ENCODE data around the gene HMGXB3. TPM values are rescaled to one million over a fixed set of nuclear protein-coding genes. Genes with fewer than 3 reads are reported as not detected.

Gene HMGXB3, protein sequence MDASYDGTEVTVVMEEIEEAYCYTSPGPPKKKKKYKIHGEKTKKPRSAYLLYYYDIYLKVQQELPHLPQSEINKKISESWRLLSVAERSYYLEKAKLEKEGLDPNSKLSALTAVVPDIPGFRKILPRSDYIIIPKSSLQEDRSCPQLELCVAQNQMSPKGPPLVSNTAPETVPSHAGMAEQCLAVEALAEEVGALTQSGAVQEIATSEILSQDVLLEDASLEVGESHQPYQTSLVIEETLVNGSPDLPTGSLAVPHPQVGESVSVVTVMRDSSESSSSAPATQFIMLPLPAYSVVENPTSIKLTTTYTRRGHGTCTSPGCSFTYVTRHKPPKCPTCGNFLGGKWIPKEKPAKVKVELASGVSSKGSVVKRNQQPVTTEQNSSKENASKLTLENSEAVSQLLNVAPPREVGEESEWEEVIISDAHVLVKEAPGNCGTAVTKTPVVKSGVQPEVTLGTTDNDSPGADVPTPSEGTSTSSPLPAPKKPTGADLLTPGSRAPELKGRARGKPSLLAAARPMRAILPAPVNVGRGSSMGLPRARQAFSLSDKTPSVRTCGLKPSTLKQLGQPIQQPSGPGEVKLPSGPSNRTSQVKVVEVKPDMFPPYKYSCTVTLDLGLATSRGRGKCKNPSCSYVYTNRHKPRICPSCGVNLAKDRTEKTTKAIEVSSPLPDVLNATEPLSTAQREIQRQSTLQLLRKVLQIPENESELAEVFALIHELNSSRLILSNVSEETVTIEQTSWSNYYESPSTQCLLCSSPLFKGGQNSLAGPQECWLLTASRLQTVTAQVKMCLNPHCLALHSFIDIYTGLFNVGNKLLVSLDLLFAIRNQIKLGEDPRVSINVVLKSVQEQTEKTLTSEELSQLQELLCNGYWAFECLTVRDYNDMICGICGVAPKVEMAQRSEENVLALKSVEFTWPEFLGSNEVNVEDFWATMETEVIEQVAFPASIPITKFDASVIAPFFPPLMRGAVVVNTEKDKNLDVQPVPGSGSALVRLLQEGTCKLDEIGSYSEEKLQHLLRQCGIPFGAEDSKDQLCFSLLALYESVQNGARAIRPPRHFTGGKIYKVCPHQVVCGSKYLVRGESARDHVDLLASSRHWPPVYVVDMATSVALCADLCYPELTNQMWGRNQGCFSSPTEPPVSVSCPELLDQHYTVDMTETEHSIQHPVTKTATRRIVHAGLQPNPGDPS (N-terminal part only)
- 58.5 and 66.2 TPM in 2 replicates for total RNA-seq

DNA sequence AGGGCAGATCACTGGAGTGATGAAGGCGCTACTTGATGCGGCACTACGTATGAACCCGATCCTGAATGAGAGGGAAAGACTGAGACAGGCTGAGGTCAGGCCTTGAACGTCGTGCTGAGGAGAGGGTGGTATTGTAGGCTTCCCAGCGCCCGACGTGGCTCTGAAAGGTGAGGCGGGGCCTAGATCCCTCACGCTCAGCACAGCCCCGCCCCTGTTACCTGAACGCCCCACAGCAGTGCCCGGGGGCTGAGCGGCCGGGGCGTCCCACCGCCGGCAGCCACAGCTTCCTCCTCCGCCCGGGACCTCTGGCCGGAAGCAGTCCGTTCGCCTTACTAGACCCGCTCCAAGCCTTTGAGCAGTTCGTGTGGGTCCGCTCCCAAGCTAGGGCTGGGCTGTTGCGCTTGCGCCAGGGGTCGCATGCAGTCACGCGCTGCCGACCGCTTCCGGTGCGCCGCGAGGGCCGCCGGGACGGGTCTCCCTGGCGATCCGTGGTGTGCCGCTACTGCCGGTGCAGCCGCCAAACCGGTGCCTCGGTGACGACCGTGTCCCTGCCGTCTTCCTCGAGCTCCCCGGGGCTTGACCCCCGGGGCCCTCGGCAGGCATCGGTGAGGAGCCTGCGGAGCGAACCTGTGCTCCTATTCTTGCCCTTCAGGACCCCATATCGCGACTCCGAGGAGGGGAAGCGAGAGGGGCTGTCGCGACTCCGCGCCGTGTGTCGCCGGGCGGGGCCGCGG, at the start of gene HMGXB3, which contains the start of gene TIGD6:
HMGXB3 (plus strand) TSS at position 484 of the 734 bp plus-strand sequence. CDS start 4,114 bp downstream, outside the sequence.
TIGD6 (minus strand) TSS at position 399 of the 734 bp plus-strand sequence. CDS start 4,306 bp downstream, outside the sequence.

DNA sequence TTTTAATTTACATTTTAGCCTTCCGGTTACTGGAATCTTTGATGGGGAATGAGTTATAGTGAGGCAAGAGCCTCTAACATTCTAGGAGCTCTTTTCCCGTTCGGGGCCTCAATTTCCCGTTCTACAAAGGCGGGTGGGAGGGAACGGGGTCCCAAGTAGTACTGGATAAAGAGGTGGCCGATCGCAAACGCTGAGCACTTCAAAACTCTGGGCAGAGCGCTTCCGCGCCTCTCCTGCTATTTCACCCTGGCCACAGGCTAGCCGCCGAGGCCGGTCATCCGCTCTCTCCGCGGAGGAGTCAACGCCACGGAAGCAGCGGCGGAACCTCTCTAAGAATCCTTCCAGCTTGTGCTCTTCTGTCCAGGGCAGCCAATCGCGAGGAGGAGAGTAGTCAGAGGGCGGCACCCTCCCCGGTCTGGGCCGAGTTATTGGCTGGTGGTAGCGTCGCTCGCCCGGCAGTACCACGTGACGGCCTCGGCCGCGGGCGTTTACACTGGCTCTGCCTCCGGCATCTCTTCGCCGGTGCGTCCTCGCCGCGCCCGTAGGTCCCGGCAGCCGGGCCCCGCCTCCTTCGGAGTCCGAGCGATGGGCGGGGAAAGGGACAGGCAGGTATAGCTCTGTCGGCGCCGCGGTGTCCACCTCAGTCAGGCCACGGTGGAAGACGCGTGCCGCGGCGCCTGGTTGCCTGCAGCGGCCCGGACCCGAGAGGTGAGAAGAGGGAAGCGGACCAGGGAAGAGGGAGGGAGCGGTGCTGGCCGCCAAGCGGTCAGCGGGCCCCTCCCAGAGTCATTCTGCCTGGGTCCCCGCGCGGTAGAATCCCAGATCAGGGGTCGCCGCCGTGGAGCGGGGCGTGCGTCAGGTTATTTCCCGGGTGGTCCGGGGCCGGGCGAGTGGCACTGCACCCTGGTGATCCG, 40.0 kb upstream of the HMGXB3 start, which contains the start of gene SLC26A2:
SLC26A2 (plus strand) TSS at position 487 of the 914 bp plus-strand sequence. CDS start 16,895 bp downstream, outside the sequence.

DNA sequence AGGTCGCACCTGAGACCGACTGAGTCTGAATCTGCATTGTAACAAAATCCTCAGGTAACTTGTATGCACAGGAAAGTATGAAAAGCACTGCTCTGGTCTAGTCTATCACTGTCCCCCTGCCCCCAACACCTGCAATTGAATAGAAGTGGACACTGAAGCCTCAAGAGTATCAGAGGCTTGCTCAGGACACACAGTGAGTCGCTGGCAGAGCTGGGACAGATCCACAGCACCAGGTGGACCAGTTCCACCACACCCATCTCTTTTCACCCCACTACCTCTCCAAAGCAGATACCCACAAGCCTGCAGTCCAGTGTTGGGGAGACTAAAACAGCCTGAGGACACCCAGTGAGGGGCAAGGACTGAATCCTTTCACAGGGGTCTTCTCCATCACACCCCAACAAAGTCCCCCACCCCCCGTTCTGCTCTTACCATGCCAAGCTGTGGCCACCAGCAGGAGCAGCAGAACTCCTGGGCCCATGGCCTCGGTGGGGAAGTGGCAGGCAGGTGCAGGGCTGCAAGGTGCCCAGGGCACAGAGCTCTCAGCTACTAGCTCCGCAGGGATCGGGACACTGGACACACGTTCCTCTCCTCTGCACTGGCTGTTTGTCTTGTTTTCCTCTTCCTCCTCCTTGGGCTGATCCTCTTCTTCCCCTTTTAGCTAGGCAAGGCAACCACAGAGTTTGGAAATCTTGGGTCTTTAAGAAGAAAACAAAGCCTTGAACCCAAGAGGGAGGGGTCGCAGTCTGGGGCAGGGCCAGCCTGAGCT, 85.6 kb downstream of the HMGXB3 start, which contains the start of gene CSF1R:
CSF1R (minus strand) TSS at position 605 of the 766 bp plus-strand sequence; CDS start at position 478, 127 bp downstream.

Small RNAs within 50 kb of the gene (small RNA-seq; reads per million reads assigned to genes)
- gene RF00019: not detected

Other genes with a start within 250 kb of the HMGXB3 start
- not detected in 2 replicates for gene PDE6A, start 55.9 kb upstream of the HMGXB3 start, total RNA-seq
- 16.3 and 18.7 TPM in 2 replicates for gene SLC26A2, start 40.0 kb upstream of the HMGXB3 start, total RNA-seq
- gene TIGD6, start 85 bp upstream of the HMGXB3 start, total RNA-seq: 7.3 and 7.9 TPM in 2 replicates
- 0.16 and 0.36 TPM in 2 replicates for gene CSF1R, start 85.8 kb downstream of the HMGXB3 start, total RNA-seq
- 497 and 543 TPM in 2 replicates for gene PDGFRB, start 155.1 kb downstream of the HMGXB3 start, total RNA-seq
- gene CDX1, start 166.0 kb downstream of the HMGXB3 start, total RNA-seq: not detected in 2 replicates
- 0.16 TPM in 1 of 2 replicates, not detected in the other for gene SLC6A7, start 189.3 kb downstream of the HMGXB3 start, total RNA-seq